Activated CD4-positive, alpha-beta memory T cell treated with anti-CD3 and anti-CD28 coated beads for 36 hours (primary cell): ENCODE measurements around the gene TFCP2. TPM values are rescaled to one million over a fixed set of nuclear protein-coding genes. Genes with fewer than 3 reads are reported as not detected.

Experiments
- CTCF ChIA-PET: fragments of 350-600 bp; sonication (Branson Sonifier 250); formaldehyde crosslinking; loops from one replicate; lab custom pipeline; 2021; ENCODE audit warnings: antibody characterized with exemption, inconsistent platforms; lab: Charles Lee
- POLR2A ChIA-PET: fragments of 350-600 bp; sonication (Branson Sonifier 250); formaldehyde crosslinking; loops from one replicate; lab custom pipeline; 2021; ENCODE audit warnings: antibody characterized with exemption; lab: Charles Lee
- DNase-seq: peaks from one replicate; pipeline ENCODE4 v3.0.0-alpha.2; 2020
- H3K27ac Mint-ChIP-seq: one replicate; pipeline ENCODE4 v1.8.0; 2021; ENCODE audit warnings: mixed read lengths
- H3K27me3 Mint-ChIP-seq: one replicate; pipeline ENCODE4 v1.8.0; 2021; ENCODE audit warnings: mixed read lengths
- H3K36me3 Mint-ChIP-seq: one replicate; pipeline ENCODE4 v1.8.0; 2021; ENCODE audit warnings: mixed read lengths
- H3K4me1 Mint-ChIP-seq: one replicate; pipeline ENCODE4 v1.8.0; 2021; ENCODE audit warnings: low read depth, mixed read lengths
- H3K4me3 Mint-ChIP-seq: one replicate; pipeline ENCODE4 v1.8.0; 2021; ENCODE audit warnings: mild to moderate bottlenecking, mixed read lengths
- H3K9me3 Mint-ChIP-seq: one replicate; pipeline ENCODE4 v1.8.0; 2021; ENCODE audit warnings: mixed read lengths
- intact Hi-C: fragments of 100-400 bp; cut with micrococcal nuclease; formaldehyde crosslinking; loops from one replicate; pipeline ENCODE4 v1.15.1; 2023
- total RNA-seq, 2 experiments: library from RNA; stranded (reverse); gene quantifications; one replicate each; pipeline ENCODE4 v1.2.3, GENCODE V29; 2021

TFCP2 gene
- total RNA-seq, 2 experiments from 2014 or later: 32.0 to 34.1 TPM

- Mint-ChIP-seq H3K36me3 (peaks cover 38% of the 10 kb centered on the region), H3K4me1 (peaks cover 31% of the 10 kb centered on the region), H3K27me3 (no peaks in the 10 kb centered on the region), H3K27ac (peak overlapping the region; percentile 96), H3K4me3 (peak overlapping the region; percentile 97), H3K9me3 (no peaks in the 10 kb centered on the region)
- DNase-seq: no peak
- intact Hi-C loops: loop anchor here (2.0 to 5.0 kb wide), 2 partner anchors 273 to 291 kb away; partner anchors contain the start of gene BIN2
- ChIA-PET POLR2A (interaction anchor here (0.7 to 2.9 kb wide), 9 partner anchors 12 to 406 kb away, joined by 3 to 13 read pairs (median 5); partner anchors contain the start of genes CSRNP2, POU6F1 and SLC11A2), CTCF (interaction anchor here (0.8 to 1.5 kb wide), 2 partner anchors 12 to 291 kb away, joined by 3 to 6 read pairs; no protein-coding TSS in a partner anchor)
Observed at GRCh38 chr12:51049525-51049924, 123.4 kb downstream of the TFCP2 start.

DNA sequence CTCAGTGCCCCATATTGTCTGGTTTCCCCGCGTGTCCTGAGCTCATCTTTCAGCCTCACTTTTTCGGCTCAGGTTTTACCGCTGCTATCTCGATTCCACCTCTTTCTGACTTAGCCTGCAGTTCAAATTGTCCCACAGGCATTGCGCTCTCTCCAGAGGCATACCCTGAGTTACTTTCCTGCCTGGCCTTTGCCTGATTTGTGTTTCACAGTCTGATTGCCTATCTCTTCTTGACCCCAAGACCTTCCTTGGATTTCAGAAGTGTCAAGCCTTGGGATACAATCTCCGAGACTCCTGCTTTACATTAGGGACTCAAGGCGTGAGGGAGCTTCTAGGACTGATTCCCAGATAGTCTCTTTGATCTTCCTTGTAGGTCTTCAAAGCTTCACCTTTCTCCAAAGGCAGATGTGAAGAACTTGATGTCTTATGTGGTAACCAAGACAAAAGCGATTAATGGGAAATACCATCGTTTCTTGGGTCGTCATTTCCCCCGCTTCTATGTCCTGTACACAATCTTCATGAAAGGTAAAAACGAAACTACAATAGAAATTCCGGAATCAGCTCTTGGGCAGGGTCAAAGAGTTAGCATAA lies 124.2 kb downstream of the TFCP2 start:
- DNase-seq: peak; percentile 27
- no peaks in the 10 kb centered on the region for H3K9me3 Mint-ChIP-seq
- H3K27me3 Mint-ChIP-seq: no peaks in the 10 kb centered on the region
- H3K4me3 Mint-ChIP-seq: peak overlapping the region; percentile 97
- H3K27ac Mint-ChIP-seq: peak overlapping the region; percentile 96
- intact Hi-C loops: loop anchor here (1.0 to 5.0 kb wide), 6 partner anchors 22 to 292 kb away; partner anchors contain the start of genes BIN2, CSRNP2, DAZAP2 and SLC11A2
- ChIA-PET CTCF (interaction anchor here (0.6 to 3.4 kb wide), 10 partner anchors 13 to 1363 kb away, joined by 3 to 18 read pairs (median 5); partner anchors contain the start of genes POU6F1 and SLC11A2), POLR2A (interaction anchor here (1.0 to 2.9 kb wide), 9 partner anchors 14 to 284 kb away, joined by 3 to 13 read pairs (median 4); partner anchors contain the start of genes CSRNP2, POU6F1 and SLC11A2)
- peaks cover 31% of the 10 kb centered on the region for H3K4me1 Mint-ChIP-seq
- peaks cover 32% of the 10 kb centered on the region for H3K36me3 Mint-ChIP-seq

DNA sequence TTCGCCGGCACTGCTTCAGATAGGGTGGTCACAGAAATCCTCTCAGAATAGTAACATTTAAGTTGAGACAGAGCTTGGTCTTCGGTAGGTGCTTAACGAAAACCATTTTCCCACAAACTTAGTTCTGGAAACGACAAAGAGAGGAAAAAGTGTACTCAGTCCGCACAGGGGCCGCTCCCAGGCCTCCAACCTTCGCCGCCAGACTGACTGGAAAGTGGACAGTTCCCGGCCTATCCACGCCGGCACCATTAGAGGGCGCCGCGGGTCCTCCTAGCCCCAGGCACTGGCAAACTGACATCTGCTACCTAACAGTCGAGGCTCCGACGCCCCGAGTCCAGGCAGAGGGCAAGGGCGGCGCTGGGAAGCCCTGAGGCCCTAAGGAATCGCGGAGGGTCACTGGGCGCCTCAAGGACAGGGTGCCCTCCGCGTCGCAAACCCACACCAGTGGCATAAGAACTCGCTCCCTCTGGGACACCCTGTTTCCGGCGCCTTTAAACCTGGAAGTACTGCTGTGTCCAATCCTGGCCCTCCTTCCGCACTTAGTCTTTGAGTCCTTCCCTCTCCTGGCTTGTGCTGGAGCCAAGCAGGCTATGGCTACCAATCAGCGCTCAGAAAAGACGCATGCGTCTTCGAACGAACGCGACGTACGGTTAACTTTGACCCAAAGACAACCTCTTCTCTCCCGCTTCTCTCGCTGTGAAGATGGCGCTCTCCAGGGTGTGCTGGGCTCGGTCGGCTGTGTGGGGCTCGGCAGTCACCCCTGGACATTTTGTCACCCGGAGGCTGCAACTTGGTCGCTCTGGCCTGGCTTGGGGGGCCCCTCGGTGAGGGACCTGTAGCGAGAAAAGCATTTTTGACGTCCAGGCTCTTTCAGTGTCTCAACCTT lies 125.0 kb downstream of the TFCP2 start, which contains the start of gene LETMD1:
TSS of gene LETMD1 (plus strand) at position 673 of the 886 bp plus-strand sequence. CDS start at position 703, 30 bp downstream.
- peaks cover 26% of the 10 kb centered on the region for H3K36me3 Mint-ChIP-seq
- POLR2A ChIA-PET: interaction anchor here (1.0 to 2.9 kb wide), 7 partner anchors 15 to 283 kb away, joined by 3 to 13 read pairs (median 4); partner anchors contain the start of genes CSRNP2, POU6F1 and SLC11A2
- H3K27ac Mint-ChIP-seq: peak within 1 kb of the TSS; percentile 96
- H3K4me1 Mint-ChIP-seq: peaks cover 31% of the 10 kb centered on the region
- CTCF ChIA-PET: interaction anchor here (0.7 to 3.4 kb wide), 12 partner anchors 12 to 294 kb away, joined by 3 to 18 read pairs (median 4); partner anchors contain the start of gene SLC11A2
- peak within 1 kb of the TSS; percentile 97 for H3K4me3 Mint-ChIP-seq
- H3K27me3 Mint-ChIP-seq: no peaks in the 10 kb centered on the region
- DNase-seq: peak; percentile 95
- no peaks in the 10 kb centered on the region for H3K9me3 Mint-ChIP-seq
- intact Hi-C loops: loop anchor here (1.0 to 5.0 kb wide), 7 partner anchors 22 to 293 kb away; partner anchors contain the start of genes BIN2, CSRNP2, DAZAP2 and POU6F1

Other genes starting within 250 kb of the TFCP2 start
- gene HIGD1C, start 220.6 kb downstream of the TFCP2 start, total RNA-seq: not detected
- gene SLC11A2, start 146.8 kb downstream of the TFCP2 start, total RNA-seq: 10 to 100 TPM; 41.4 to 41.6 TPM
- 10 to 100 TPM; 79.8 to 84.0 TPM for gene LETMD1, start 124.8 kb downstream of the TFCP2 start, total RNA-seq
- 10 to 100 TPM; 19.2 to 20.2 TPM for gene CSRNP2, start 89.5 kb downstream of the TFCP2 start, total RNA-seq
- gene POU6F1, start 44.9 kb upstream of the TFCP2 start, total RNA-seq: 10 to 100 TPM; 12.1 to 12.4 TPM
- gene DAZAP2, start 65.7 kb upstream of the TFCP2 start, total RNA-seq: 100 to 1,000 TPM; 106 to 119 TPM
- under 1 TPM; 0.55 to 0.73 TPM for gene SMAGP, start 97.3 kb upstream of the TFCP2 start, total RNA-seq
- 10 to 100 TPM; 59.1 to 64.6 TPM for gene BIN2, start 151.0 kb upstream of the TFCP2 start, total RNA-seq
- under 1 TPM in 1 of 2 experiments, not detected in 1; 0.24 TPM for gene CELA1, start 173.5 kb upstream of the TFCP2 start, total RNA-seq
- gene GALNT6, start 218.3 kb upstream of the TFCP2 start, total RNA-seq: 10 to 100 TPM; 13.1 to 15.8 TPM